HG03064 (cell line): ENCODE data around the gene NCOA7.
A peak's percentile ranks its signal among the peaks of the same experiment; 100 is the strongest.

Experiments
- ATAC-seq: cut with Tn5 transposase; IDR thresholded peaks from one replicate; pipeline ENCODE4 v1.9.1; 2021; ENCODE audit warnings: low read depth; ENCODE audit not compliant: unreplicated experiment

NCOA7 gene

DNA sequence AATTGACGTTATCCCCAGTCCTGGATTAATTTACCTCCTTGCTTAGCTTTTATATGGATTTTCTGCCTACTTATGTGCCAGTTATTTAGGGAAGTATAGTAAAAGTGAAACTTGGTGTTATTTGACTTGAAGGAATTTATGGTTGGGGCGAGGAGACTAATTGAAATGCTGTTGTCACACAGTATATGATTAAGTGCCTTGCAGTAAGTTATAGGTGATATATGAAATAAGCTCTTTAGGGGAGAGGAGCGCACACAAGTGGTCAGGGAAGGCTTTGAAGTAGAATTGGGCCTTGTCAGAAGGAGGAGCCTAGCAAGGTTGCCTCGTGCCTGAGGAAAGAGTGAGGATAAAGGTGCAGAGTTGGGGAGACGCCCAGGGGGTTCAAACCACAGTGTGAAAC lies 20.5 kb downstream of the NCOA7 start:
- no peak for ATAC-seq

DNA sequence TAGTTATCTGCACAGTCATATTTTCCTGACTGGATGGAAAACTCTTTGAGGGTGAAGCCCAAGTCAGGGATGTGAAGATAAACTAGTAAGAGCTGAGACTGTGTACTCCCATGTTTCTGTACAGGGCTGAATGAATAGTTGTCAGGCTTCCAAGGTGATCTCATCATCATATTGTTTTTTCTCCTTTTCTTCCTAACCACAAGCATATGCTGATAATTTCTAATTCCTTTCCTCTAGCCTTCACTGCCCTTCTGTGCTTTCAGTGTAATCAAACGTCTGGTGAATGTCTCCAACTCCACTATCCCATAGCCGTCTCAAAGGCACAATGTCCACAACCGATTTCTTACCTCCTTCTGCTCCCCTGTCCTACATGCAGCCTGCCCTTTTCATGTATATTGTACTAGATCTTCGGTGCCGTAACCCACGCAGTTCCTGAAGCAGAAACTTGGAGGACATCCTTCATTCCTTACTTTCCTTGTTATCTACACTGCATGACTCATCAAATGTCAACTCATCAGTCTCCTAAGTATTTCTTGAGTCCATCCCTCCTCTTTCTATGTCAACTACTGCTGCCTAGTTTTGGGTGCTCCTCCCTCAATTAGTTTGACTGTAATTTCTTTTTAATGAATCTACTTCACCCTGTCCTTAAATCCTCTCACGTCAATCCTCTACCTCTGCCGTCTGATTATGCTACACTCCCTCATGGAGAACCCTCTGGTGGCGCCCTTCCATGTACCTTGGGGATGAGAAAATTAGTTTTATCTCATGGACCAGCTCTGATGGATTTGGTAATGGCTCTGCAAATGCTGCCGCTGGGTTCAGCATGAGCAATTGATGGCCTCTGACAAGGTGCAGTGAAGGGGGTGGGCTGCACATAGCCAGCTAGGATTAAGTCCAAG lies 21.9 kb downstream of the NCOA7 start:
- no peak for ATAC-seq

DNA sequence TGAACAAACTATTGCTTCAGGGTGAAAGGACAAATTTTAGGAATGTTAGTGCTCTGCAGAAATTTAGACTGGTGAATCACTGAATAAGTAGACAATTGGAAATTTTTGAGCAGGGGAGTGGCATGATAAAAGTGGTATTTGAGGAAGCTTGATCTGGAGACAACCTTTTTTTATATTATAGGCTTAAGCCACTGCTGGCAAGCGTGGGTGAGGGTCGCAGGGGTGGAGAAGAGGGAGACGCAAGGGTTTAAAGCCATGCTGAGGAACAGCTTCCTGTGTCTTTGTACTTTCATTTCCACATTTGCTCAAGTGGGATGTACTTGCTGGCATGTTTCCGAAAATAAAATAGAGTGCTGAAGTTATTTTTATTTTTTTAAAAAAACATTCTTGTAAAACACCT lies 23.7 kb downstream of the NCOA7 start:
- ATAC-seq = no peak

DNA sequence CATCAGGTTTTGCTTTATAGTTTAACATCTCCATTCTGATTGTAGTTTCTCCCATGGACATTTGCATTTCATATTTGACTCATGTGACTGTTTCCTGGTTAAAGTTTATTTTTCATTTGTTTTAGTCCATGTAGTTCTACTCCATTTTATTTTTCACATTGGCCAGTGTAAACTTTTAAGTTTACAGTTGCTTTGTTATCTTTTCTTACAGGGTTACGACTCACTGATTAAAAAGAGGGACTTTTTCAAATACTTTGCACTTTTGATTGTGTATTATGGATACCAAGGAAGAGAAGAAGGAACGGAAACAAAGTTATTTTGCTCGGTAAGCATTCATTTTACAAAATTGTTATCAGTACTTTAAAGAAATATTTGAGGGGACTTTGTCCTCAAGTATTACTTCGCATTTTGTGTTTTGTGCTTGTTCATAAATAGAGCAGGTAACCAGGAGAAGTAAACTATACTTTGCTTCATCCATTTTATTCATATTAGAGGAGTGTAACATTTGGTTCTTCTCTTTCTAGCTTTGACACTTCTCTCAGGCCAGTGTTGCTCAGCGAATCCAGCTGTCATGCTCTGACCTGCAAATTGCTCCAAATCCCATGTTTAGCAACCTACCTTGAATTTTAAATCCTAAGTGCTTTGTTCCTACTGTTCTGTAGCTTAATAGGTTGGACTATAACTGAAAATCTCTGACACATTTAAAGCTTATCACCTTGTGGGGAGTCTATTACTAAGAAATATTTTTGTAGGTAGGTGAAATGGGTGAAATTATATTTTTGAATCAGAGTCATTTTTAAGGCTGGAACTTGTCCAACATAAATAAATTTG lies 24.5 kb downstream of the NCOA7 start:
- ATAC-seq = no peak

DNA sequence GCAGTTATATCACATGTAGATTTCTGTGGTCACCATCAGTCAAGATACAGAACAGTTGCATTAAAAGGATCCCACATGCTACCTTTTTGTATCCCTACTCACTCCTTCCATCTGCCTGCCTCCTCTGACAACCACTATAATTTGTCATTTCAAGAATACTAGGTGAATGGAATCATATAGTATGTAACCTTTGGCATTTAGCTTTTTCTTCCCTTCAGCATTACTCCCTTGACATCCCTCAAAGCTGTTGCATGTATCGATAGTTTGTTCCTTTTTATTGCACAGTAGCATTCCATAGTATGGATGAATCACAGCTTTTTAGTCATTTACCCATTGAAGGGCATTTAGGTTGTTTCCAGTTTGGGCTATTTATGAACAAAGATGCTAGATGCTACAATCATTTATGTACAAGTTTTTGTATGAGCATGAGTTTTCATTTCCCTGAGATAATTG lies 26.1 kb downstream of the NCOA7 start:
- no peak for ATAC-seq

DNA sequence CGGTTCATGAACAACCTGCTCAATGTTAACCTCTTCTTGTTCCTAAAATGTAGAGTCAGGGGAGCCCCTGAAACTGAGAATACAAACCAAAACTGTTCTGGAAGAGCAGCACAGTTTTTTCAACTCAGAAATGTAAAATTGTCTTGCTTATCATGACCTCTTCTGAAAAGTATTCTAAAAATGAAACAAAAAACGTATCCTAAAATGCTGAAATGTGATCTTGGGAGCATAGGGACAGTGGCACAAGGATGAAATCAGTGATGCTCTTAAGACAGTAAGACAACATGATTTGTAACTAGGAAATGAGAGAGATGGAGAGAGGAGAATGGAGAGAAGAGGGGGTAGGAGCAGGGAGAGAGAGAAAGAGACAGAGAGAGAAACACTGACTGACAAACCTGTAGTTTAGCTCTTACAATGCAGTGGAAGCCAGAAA lies 27.5 kb downstream of the NCOA7 start:
- no peak for ATAC-seq

DNA sequence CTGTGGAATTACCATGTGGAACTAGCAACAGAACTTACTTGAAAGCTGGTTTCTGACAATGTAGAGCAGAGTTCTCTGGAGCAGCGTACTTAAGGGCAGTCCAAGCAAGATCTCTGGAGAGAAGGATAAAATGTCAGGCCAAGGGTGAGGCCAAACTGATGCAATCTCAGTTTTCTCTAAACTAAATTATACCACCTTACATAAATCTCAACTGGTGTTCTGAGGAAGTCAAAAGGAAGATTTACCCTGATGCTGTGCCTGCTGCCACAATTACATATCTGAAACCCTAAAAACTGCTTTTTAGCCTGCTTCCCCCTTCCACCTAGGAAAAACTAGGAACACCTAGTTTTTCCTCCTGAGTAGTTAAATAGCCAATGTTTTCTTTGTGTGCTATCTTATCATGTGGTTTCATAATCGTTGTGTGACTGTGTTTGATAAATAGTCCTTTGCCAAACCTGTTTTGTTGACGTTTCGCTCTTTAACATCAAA lies 28.1 kb downstream of the NCOA7 start:
- no peak for ATAC-seq

DNA sequence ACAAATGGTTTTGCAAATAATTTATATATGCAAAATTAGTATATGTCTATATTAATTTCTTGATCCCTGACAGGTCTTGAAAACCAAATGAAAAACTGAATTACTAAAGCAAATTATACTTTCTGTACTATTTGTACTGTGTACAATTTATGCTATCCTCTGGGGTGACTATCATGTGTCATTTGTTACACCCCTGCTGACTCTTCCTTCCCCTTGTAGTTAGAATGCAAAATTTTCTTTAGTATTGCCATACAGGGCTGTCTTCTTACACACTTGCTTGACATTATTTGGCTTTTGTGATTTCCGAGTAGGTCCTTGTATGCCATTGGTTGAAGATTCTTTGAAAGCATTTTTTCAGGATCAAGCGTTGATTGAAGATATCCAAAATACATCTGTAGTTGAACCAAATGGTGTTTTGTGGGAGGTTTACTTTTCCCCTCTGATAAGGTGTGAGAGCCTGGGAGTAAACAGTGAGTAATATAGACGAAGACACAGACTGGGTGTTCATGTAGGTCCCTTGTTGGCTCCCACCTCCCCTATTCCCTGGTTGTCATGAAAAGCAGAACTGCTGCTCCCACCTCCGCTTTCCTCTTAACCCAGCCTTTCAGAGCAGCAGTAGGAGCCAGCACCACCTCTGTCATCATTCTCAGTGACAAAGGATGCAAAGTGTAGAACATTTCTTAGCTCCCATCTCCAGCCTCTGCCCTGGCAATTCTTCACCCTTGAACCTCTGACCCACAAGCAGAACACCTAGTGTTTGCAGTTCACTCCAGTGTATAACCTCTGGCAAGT lies 29.0 kb downstream of the NCOA7 start:
- no peak for ATAC-seq

DNA sequence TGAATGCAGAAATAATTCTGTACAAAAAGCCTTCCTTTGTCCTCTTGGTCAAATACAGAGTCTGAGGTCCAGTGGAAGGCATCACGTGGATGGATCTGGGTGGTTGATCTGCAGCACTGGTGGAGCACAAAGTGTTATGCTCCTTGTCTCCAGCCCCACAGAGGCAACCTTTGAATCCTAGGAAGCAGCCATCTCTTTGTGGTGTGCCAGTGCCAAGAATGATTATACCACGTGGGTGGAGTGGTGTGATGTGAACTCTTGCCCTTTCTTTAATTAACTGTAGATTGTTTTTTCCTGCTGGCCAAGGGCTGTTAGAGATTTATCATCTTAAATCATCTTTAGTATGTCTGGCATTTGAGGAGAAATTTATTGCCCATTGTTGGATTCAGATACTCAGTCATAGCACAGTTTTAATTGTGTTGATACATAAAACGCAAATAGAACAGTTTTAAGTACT lies 31.1 kb downstream of the NCOA7 start:
- ATAC-seq = no peak

DNA sequence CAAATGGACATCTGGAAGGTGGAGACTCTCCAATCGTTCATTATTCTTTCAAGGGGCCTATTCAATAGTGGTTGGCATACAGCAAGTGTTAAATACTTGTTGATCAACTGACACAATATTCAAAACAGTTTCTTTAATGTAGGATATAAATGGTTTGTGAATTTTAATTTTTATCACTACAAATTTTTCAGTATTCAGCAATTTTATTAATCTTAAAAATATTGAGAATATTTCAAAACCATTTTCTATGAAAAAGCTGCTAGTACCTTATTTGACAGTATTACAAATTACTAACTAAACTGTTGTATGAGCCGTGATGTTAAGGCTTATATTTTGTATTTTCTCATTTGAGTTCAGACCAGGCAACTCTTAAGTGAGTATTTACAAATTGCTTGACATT lies 32.4 kb downstream of the NCOA7 start:
- ATAC-seq = no peak

DNA sequence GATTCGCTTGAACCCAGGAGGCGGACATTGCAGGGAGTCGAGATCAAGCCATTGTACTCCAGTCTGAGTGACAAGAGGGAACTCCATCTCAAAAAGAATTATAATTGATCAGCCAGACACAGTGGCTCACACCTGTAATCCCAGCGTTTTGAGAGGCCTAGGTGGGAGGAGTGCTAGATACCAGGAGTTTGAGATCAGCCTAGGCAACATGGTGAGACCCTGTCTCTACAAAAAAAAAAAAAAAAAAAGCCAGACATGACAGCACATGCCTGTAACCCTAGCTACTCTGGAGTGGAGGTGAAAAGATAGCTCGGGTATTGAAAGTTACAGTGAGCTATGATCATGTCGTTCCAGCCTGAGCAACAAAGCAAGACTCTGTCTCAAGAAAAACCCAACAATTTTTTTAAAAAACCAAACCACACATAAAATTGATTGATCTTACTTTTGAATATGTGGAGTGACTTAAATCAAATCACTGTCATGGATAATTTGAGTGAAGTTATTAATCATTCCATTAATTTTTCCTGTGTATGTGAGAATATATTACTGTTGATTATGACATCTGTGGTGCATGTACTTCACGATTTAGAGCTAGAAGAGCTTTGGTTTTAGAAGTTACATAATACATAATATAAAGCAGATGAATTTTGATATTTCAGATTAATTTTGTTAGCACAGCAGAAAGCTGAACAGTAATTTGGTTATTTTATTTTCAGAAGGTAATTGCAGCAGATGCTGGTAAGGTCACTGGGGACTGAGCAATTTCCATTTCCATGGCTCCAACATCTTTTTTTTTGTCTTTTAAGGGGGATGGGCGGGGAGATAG lies 34.4 kb downstream of the NCOA7 start:
- ATAC-seq = no peak

DNA sequence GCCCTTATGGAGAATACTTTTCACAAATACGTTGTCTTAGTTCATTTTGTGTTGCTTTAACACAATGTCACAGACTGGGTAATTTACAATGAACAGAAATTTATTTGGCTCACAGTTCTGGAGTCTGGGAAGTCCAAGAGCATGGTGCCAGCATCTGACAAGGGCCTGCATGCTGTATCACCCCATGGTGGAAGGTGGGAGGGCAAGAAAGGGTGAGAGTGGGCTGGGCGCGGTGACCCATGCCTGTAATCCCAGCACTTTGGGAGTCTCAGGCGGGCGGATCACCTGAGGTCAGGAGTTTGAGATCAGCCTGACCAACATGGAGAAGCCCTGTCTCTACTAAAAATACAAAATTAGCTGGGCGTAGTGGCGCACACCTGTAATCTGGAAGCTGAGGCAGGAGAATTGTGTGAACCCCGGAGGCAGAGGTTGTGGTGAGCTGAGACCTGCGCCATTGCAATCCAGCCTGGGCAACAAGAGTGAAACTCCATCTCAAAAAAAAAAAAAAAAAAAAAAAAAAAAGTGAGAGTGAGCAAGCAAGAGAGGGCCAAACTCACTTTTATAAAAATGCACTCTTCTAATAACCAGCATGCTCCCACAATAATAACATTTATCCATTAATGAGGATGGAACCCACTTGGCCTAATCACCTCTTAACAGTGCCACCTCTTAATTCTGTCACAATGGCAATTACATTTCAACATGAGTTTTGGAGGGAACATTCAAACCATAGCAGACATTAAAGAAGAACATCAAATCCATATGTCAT lies 36.1 kb downstream of the NCOA7 start:
- no peak for ATAC-seq

DNA sequence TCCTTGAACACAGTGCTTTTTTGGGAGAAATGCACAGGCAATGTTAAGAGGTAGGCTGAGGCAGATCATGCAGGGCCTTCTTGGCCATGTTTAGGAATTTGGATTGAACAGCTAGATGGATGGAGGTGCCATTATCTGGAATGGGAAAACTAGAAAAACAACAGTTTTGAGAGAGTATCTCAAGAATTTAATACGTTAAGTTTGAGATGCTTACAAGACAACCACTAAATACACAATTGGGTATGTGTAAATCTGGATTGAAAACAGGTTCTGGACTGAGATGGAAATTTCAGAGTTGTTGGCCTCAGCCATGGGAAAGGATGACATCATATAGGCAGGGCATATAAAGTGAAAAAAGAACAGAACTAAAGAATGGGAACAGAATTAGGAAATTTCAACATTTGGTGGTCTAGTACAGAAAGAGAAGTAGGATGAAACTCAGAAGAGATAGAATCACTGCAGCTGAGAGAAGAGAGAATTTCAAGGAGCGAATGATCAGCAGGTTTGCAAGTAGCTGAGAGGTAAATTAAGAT lies 37.1 kb downstream of the NCOA7 start:
- ATAC-seq = no peak

DNA sequence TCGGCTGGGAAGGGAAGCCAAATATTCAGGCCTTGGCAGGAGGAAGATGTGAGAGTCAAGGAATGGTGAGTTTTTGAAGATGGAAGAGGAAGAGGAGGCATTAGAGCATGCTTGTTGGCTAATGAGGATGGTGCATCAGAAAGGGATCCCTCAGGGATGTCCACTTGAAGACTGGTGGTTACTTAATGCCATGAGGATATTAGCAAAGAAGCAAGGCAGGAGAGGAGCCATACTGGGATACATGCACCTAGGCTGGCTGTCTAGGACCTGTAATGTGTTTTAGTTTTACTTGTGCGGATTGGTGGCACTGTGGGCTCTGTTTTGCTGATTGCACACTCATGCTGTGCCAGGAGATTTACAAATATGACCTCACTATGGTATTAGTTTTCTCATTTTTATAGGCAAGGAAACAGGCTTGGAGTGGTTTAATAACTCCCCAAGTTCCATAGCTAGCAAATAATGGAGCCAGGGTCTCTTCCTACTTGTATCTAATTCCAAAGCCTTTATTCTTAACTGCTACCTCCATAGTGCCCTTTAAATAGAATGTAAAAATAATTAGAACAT lies 37.8 kb downstream of the NCOA7 start:
- no peak for ATAC-seq

DNA sequence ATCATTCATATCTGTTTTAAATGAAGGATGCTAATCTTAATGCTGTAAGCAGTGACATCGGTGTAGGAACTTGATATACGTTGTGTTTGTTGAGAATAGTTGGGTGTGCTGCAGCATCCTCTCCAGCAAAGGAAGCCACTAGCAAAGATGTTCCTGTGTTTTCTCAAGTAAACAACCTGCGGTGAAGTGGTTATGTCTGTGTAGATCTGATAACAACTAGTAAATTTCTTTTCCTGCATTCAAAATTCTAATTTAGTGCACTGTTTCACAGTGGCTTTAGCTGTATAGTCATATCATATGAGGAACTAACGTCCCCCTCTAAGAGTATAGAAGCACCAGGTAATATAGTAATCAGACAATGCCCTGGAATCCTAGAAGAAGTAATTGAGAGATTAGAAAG lies 38.7 kb downstream of the NCOA7 start:
- no peak for ATAC-seq

DNA sequence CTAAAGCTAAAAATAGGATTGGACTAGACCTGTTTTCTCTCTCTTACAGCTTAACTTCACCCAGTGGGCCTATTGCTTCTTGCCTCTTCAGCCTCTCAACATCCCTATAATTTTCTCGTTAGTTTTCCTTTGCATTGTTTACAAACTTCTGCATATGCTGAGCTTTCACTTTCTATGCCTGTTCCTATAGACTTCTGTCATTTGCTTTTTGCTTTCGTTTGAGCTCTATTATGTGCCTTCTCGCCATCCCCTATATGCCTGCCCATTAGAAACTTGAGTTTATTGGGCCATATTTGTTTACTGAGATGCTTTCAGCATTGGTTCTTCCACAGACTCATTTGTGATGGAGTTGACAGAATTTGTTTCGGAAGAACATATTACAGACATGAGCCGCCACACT lies 40.9 kb downstream of the NCOA7 start:
- ATAC-seq = no peak

DNA sequence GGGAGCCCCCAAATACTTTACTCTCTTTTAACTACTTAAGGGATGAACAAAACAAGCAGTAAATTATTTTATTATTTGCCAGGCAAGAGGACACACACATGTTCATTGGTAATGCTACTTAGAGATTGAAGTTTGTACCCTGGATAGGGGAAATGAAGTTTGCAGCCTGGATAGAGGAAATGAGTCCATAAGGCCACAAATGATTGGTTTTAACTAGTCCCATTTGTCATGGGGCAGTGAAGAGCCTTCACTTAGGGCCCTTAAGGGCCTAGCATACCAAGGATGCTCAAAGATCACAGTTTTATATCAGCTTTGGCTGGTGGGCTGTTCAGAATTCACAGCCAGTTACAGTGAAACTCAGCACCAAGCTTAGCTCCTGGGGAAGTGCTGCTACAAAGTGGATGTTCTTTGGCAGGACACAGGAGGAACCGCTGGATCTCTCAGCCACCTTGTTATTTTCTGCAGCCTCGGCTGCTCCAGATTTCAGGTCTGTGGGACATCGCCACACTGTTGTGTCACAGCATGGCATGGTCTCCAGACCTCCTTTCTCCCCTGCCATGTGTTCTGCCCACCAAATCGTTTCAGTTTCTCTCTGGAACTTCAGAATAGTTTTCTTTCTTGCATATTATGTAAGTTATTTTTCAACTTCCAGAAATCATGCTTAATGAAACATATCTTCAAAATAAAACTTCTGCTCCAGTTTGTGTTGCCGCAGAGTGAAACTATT lies 41.8 kb downstream of the NCOA7 start:
- ATAC-seq = no peak

DNA sequence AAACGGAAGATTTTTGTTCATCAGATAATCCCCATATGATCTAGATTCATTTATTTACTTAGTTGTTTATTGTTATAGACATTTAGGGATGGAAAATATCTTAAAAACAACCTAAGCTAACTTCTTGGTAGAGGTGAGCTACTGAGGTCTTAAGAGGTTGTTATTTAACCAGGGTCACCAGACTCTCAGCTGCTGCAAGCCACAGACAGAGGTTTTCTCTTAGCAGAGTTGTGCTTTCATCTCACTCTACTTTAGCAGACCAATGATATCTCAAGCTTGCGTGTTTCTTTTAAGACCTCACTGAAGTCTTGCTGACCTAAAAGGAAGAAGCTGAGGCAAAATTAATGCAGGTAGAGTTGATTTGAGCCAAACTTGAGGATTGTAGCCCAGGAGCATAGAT lies 43.6 kb downstream of the NCOA7 start:
- ATAC-seq = peak; percentile 92
